ENCODE results near the gene GALNT13.

GALNT13 gene

GRCh38 chr2:153944800-153945199, 73.1 kb downstream of the GALNT13 start:
- DNase-seq (ENCODE audit: low read depth in 2 of 2), result no peak

- no peak for DNase-seq (ENCODE audit: low read depth in 2 of 2)
These were observed 74.3 kb downstream of the GALNT13 start for GRCh38 chr2:153946036-153946435.

GRCh38 chr2:153953761-153954160, 82.0 kb downstream of the GALNT13 start:
- DNase-seq (ENCODE audit: low read depth in 2 of 2), result no peak

- no peak for DNase-seq (ENCODE audit: low read depth in 2 of 2)
These were observed 91.5 kb downstream of the GALNT13 start for GRCh38 chr2:153963256-153963655.

GRCh38 chr2:153967248-153967973, 95.7 kb downstream of the GALNT13 start:
- DNase-seq (ENCODE audit: low read depth in 2 of 2), result no peak

GRCh38 chr2:153971250-153971649, 99.5 kb downstream of the GALNT13 start:
- no peak for DNase-seq (ENCODE audit: low read depth in 2 of 2)

- no peak for DNase-seq (ENCODE audit: low read depth in 2 of 2)
These were observed 100.1 kb downstream of the GALNT13 start for GRCh38 chr2:153971855-153972254.

GRCh38 chr2:153972412-153972811, 100.7 kb downstream of the GALNT13 start:
- no peak for DNase-seq (ENCODE audit: low read depth in 2 of 2)

- no peak for DNase-seq (ENCODE audit: low read depth in 2 of 2)
These were observed 114.9 kb downstream of the GALNT13 start for GRCh38 chr2:153986488-153987229.

- DNase-seq (ENCODE audit: low read depth in 2 of 2), result no peak
These were observed 119.0 kb downstream of the GALNT13 start for GRCh38 chr2:153990771-153991170.

- DNase-seq (ENCODE audit: low read depth in 2 of 2), result no peak
These were observed 141.8 kb downstream of the GALNT13 start for GRCh38 chr2:154013514-154013913.

GRCh38 chr2:154015233-154015632, 143.5 kb downstream of the GALNT13 start:
- no peak for DNase-seq (ENCODE audit: low read depth in 2 of 2)

GRCh38 chr2:154029504-154029903, 157.8 kb downstream of the GALNT13 start:
- no peak for DNase-seq (ENCODE audit: low read depth in 2 of 2)

GRCh38 chr2:154032220-154032619, 160.5 kb downstream of the GALNT13 start:
- DNase-seq (ENCODE audit: low read depth in 2 of 2), result no peak

- no peak for DNase-seq (ENCODE audit: low read depth in 2 of 2)
These were observed 174.8 kb downstream of the GALNT13 start for GRCh38 chr2:154046493-154046892.

- DNase-seq (ENCODE audit: low read depth in 2 of 2), result no peak
These were observed 177.2 kb downstream of the GALNT13 start for GRCh38 chr2:154048905-154049304.

- DNase-seq (ENCODE audit: low read depth in 2 of 2), result no peak
These were observed 177.8 kb downstream of the GALNT13 start for GRCh38 chr2:154049561-154049960.

GRCh38 chr2:154067124-154067523, 195.4 kb downstream of the GALNT13 start:
- DNase-seq (ENCODE audit: low read depth in 2 of 2), result no peak

- DNase-seq (ENCODE audit: low read depth in 2 of 2), result no peak
These were observed 207.2 kb downstream of the GALNT13 start for GRCh38 chr2:154078926-154079325.

GRCh38 chr2:154092571-154092970, 220.8 kb downstream of the GALNT13 start:
- DNase-seq (ENCODE audit: low read depth in 2 of 2), result no peak

GRCh38 chr2:154093856-154094255, 222.1 kb downstream of the GALNT13 start:
- no peak for DNase-seq (ENCODE audit: low read depth in 2 of 2)

GRCh38 chr2:154097833-154098398, 226.2 kb downstream of the GALNT13 start:
- DNase-seq (ENCODE audit: low read depth in 2 of 2), result no peak

- DNase-seq (ENCODE audit: low read depth in 2 of 2), result no peak
These were observed 249.0 kb downstream of the GALNT13 start for GRCh38 chr2:154120706-154121105.
